KMS-11 (cell line): ENCODE results near the gene CAMK1G.

ENCODE experiments used
- H2AFZ ChIP-seq: fragments of 200-600 bp; sonication (generic); 2 replicates; pipeline ENCODE4 v1.6.1; 2016; ENCODE audit warnings: antibody characterized with exemption, mixed run types, low read depth
- H3K27ac ChIP-seq: fragments of 200-600 bp; sonication (generic); 2 replicates; pipeline ENCODE4 v1.6.1; 2016; ENCODE audit warnings: mild to moderate bottlenecking, mixed run types
- H3K27me3 ChIP-seq: fragments of 200-600 bp; sonication (generic); 2 replicates; pipeline ENCODE4 v1.6.1; 2017; ENCODE audit warnings: mild to moderate bottlenecking, low read depth, mixed run types, moderate library complexity; ENCODE audit not compliant: insufficient read depth
- H3K36me3 ChIP-seq: fragments of 200-600 bp; sonication (generic); 2 replicates; pipeline ENCODE4 v1.6.1; 2017; ENCODE audit warnings: mild to moderate bottlenecking, mixed run types; ENCODE audit not compliant: insufficient read depth
- H3K4me1 ChIP-seq: fragments of 200-600 bp; sonication (generic); 2 replicates; pipeline ENCODE4 v1.6.1; 2016; ENCODE audit warnings: mild to moderate bottlenecking, low read depth, mixed run types; ENCODE audit not compliant: poor library complexity, severe bottlenecking
- H3K4me2 ChIP-seq: fragments of 200-600 bp; sonication (generic); 2 replicates; pipeline ENCODE4 v1.7.0; 2016; ENCODE audit warnings: mild to moderate bottlenecking, mixed run types
- H3K4me3 ChIP-seq: fragments of 200-600 bp; sonication (generic); IDR thresholded peaks from 2 replicates; pipeline ENCODE4 v1.6.1; 2017; ENCODE audit warnings: low read depth, low read length, mixed read lengths; ENCODE audit not compliant: insufficient read depth
- H3K79me2 ChIP-seq: fragments of 200-600 bp; sonication (generic); 2 replicates; pipeline ENCODE4 v1.6.1; 2016; ENCODE audit warnings: low read depth, mixed run types; ENCODE audit not compliant: insufficient read depth
- H3K9ac ChIP-seq: fragments of 200-600 bp; sonication (generic); 2 replicates; pipeline ENCODE4 v1.6.1; 2016; ENCODE audit warnings: mild to moderate bottlenecking, mixed run types
- H4K20me1 ChIP-seq: fragments of 200-600 bp; sonication (generic); 2 replicates; pipeline ENCODE4 v1.6.1; 2016; ENCODE audit warnings: mild to moderate bottlenecking, mixed run types; ENCODE audit not compliant: insufficient read depth
- CTCF ChIP-seq: fragments of 200-600 bp; sonication (generic); conservative IDR thresholded peaks from 2 replicates; pipeline ENCODE4 v1.6.1; 2017; ENCODE audit warnings: low read depth, mild to moderate bottlenecking, antibody characterized with exemption, low read length, moderate library complexity, mixed read lengths

CAMK1G gene

GRCh38 chr1:209600541-209600940 lies 17.0 kb downstream of the CAMK1G start:
- H3K36me3 ChIP-seq = no peaks in the 10 kb centered on the region
- no peak overlapping the region for H3K9ac ChIP-seq
- no peaks in the 10 kb centered on the region for H3K27me3 ChIP-seq
- H2AFZ ChIP-seq = no peak overlapping the region
- TF ChIP-seq CTCF = no peak
- no peaks in the 10 kb centered on the region for H3K4me1 ChIP-seq
- no peaks in the 10 kb centered on the region for H3K79me2 ChIP-seq
- H4K20me1 ChIP-seq = no peaks in the 10 kb centered on the region
- H3K4me2 ChIP-seq = no peak overlapping the region
- H3K4me3 ChIP-seq = no peak overlapping the region
- H3K27ac ChIP-seq = no peak overlapping the region

- no peaks in the 10 kb centered on the region for H3K36me3 ChIP-seq
- no peaks in the 10 kb centered on the region for H3K79me2 ChIP-seq
- H2AFZ ChIP-seq = no peak overlapping the region
- H3K4me1 ChIP-seq = no peaks in the 10 kb centered on the region
- no peaks in the 10 kb centered on the region for H3K27me3 ChIP-seq
- no peak overlapping the region for H3K4me3 ChIP-seq
- TF ChIP-seq CTCF = peak; percentile 66
- H4K20me1 ChIP-seq = no peaks in the 10 kb centered on the region
- no peak overlapping the region for H3K27ac ChIP-seq
- H3K9ac ChIP-seq = no peak overlapping the region
- no peak overlapping the region for H3K4me2 ChIP-seq
Measured at GRCh38 chr1:209601809-209602657, 18.5 kb downstream of the CAMK1G start.

GRCh38 chr1:209603877-209604276 lies 20.4 kb downstream of the CAMK1G start:
- Histone ChIP-seq H2AFZ (no peak overlapping the region), H3K9ac (no peak overlapping the region), H3K4me3 (no peak overlapping the region), H3K36me3 (no peaks in the 10 kb centered on the region), H4K20me1 (no peaks in the 10 kb centered on the region), H3K27ac (no peak overlapping the region), H3K27me3 (no peaks in the 10 kb centered on the region), H3K4me2 (no peak overlapping the region), H3K79me2 (no peaks in the 10 kb centered on the region), H3K4me1 (no peaks in the 10 kb centered on the region)
- TF ChIP-seq CTCF = no peak

- H3K4me3 ChIP-seq = no peak overlapping the region
- no peaks in the 10 kb centered on the region for H3K79me2 ChIP-seq
- no peaks in the 10 kb centered on the region for H3K4me1 ChIP-seq
- H3K36me3 ChIP-seq = no peaks in the 10 kb centered on the region
- H3K4me2 ChIP-seq = no peak overlapping the region
- H4K20me1 ChIP-seq = no peaks in the 10 kb centered on the region
- no peaks in the 10 kb centered on the region for H3K27me3 ChIP-seq
- no peak overlapping the region for H3K27ac ChIP-seq
- H3K9ac ChIP-seq = no peak overlapping the region
- H2AFZ ChIP-seq = no peak overlapping the region
- no peak for TF ChIP-seq CTCF
Measured at GRCh38 chr1:209607102-209607794, 23.7 kb downstream of the CAMK1G start.
